Measurements from ENCODE around the gene FOXK1. TPM values are rescaled to one million over a fixed set of nuclear protein-coding genes. Genes with fewer than 3 reads are reported as not detected.

The FOXK1 gene
- total and polyA plus RNA-seq, 9 of the 15 experiments (the other 6 are each of a cell fraction or from before 2014, with no cell fraction given): 0.32 to 45.5 (median 8.1) TPM

- TF ChIP-seq CHCHD3 (CRISPR knock-in tag; IDR thresholded peaks at IDR 0.05) (no peak), ZNF239 (CRISPR knock-in tag; IDR thresholded peaks at IDR 0.05) (no peak), TSHZ1 (CRISPR knock-in tag; IDR thresholded peaks at IDR 0.05) (no peak), ZNF324 (CRISPR knock-in tag; IDR thresholded peaks at IDR 0.05) (no peak), ELF4 (CRISPR knock-in tag; IDR thresholded peaks at IDR 0.05) (0 out of 2 replicates have a peak, but pooled peaks have one; percentile 14), CHD4 (IDR thresholded peaks at IDR 0.05; ENCODE audit: insufficient read depth, insufficient replicate concordance, low read depth, low read length, poor library complexity, severe bottlenecking) (no peak), SLC30A9 (CRISPR knock-in tag; IDR thresholded peaks at IDR 0.05) (no peak), DEAF1 (CRISPR knock-in tag; IDR thresholded peaks at IDR 0.05) (no peak), PHF8 (IDR thresholded peaks at IDR 0.05; ENCODE audit: borderline replicate concordance, low read length) (peak; percentile 28; the same call in 1 of the 2 replicates), ZNF57 (CRISPR knock-in tag; IDR thresholded peaks at IDR 0.05) (no peak), ZNF212 (CRISPR knock-in tag; IDR thresholded peaks at IDR 0.05) (no peak), ETS1 (conservative IDR thresholded peaks at IDR 0.05; ENCODE audit: control insufficient read depth, low read depth, low read length) (peak; percentile 43; the same call in 1 of the 2 replicates), TRIM28 (IDR thresholded peaks at IDR 0.05) (no peak), TEAD2 (tag; IDR thresholded peaks at IDR 0.05) (no peak), CGGBP1 (CRISPR knock-in tag; IDR thresholded peaks at IDR 0.05) (no peak), LARP7 (IDR thresholded peaks at IDR 0.05) (no peak), SIX5 (IDR thresholded peaks at IDR 0.05; ENCODE audit: borderline replicate concordance in 1 of 2, insufficient read depth in 1 of 2, low read depth in 1 of 2, low read length in 2 of 2) (no peak), ZNF24 (IDR thresholded peaks at IDR 0.05) (no peak), PYGO2 (tag; IDR thresholded peaks at IDR 0.05) (no peak), MEF2A (IDR thresholded peaks at IDR 0.05; ENCODE audit: control insufficient read depth, low read depth, low read length) (no peak), NR4A1 (CRISPR knock-in tag; IDR thresholded peaks at IDR 0.05) (no peak), NR4A1 (tag; IDR thresholded peaks at IDR 0.05) (no peak), POLR2A (conservative IDR thresholded peaks at IDR 0.05) (peak; percentile 54), ZNF3 (CRISPR knock-in tag; IDR thresholded peaks at IDR 0.05) (no peak)
Observed at GRCh38 chr7:4738711-4739527, 56.8 kb downstream of the FOXK1 start (continued).

Measured in K562 (cell line).